Measurements from ENCODE around the gene HSPB6.
"Not testable (repeated sequence)": the region's sequence is repeated elsewhere in the genome, so short reads cannot be mapped to it uniquely, and the experiment has no call there.

HSPB6 gene

DNA sequence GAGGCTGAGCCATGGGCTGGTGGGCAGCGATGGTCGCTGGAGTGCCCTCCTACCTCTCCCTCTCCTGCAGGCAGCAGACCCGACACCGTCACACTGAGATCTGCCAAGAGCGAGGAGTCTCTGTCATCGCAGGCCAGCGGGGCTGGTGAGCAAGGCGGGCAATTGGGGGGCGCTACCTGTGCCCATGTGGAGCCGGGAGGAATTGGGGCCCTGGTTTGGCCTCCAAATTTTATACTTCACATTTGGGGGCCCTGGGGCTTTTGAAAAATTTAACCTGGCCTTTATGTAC is 28.5 kb upstream of the HSPB6 start:
- DNase-seq: no peak

DNA sequence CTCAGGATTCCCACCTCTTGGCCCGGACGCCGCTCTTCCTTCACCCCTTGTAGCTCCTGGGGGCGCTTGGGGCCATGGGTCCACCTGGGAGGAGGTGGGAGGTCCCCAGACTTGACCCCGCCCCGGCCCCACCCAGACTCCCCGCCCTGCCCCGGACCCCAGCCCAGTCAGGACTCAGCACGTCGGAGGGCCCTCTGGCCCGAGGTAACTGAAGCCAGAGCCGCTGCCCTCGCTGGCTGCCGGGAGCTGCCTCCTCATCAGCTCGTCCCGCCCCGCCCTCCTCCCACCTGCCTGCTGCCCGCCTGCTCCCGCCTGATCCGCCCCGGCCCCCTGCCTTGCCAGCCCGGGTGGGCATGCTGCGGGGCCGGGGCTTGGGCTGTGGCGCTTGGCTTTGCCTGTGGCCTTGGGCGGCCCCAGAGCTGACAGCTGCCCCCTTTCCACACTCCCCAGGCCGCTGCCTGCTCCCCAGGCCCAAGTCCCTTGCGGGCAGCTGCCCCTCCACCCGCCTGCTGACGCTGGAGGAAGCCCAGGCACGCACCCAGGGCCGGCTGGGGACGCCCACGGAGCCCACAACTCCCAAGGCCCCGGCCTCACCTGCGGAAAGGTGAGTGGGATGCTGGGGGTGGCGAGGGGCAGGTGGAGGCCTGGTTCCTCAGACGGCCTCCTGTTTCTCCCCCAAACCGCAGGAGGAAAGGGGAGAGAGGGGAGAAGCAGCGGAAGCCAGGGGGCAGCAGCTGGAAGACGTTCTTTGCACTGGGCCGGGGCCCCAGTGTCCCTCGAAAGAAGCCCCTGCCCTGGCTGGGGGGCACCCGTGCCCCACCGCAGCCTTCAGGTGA is 27.9 kb upstream of the HSPB6 start:
- no peak for DNase-seq

DNA sequence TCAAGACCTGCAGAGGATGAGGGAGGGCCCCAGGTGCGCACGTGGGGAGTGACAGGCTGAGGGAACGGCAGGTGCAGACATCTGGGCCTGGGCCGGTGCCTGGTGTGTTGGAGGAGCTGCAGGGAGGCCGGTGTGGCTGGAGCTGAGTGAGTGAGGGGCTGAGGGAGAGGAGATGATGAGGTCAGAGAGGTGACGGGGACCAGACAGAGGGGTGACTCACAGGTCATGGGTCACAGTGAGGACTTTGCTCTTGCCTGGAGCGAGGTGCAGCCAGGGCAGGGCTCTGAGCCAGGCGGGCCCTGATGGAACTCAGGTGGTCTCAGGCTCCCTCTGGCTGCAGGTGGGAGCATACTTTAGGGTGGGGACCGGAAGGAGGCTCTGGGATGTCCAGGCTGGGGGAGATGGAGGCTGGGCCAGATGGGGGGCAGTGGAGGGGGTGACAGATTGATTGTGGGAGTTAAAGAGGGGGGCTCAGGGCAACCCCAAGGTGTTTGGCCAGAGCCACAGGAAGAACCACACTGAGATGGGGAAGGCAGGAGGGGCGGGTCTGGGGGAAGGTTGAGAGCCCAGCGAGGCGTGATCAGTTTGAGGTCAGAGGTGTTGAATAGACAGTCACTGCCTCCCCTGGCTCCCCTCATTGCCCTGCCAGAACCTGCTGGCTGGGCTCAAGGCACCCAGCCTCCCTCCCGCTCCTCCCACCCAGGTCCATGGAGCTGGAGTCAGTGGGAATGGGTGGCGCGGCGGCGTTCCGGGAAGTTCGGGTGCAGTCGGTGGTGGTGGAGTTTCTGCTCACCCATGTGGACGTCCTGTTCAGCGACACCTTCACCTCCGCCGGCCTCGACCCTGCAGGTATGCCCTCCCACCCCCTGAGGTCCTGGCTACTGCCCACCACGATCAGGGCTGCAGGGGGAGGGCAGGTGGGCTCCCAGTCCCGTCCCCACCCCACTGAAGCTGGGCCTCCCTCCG is 26.9 kb upstream of the HSPB6 start:
- DNase-seq: no peak

DNA sequence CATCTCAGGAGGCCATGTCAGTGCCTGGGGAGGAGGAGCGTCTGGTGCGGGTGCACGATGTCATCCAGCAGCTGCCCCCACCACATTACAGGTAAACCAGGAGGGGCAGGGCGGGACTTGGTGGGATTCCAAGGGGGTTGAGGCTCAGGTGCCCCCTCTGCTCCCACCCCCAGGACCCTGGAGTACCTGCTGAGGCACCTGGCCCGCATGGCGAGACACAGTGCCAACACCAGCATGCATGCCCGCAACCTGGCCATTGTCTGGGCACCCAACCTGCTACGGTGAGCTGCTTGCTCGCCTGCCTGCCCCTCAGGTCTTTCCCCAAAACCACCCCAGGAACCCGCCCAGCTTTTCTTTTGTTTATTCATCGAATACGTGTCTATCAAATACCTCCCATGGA is 25.8 kb upstream of the HSPB6 start:
- DNase-seq: no peak

DNA sequence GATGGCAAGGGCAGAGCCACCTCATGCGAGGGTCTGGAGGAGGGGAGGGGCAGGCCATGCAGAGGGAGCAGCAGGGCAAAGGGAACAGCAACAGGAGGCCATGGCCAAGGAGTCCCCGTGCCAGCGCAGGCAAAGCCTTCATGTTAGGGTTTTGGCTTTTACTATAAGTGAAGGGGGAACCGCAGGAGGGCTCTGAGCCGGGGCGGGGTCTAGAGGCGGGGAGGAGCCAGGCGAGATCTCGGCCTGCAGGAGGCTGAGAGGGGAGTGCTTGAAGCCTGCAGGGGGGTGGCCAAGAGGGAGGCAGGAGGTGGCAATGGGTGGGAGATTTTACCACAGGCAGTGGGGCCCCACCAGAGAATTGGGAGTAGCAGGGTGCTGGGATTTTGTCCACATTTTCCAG is 24.8 kb upstream of the HSPB6 start:
- no peak for DNase-seq

DNA sequence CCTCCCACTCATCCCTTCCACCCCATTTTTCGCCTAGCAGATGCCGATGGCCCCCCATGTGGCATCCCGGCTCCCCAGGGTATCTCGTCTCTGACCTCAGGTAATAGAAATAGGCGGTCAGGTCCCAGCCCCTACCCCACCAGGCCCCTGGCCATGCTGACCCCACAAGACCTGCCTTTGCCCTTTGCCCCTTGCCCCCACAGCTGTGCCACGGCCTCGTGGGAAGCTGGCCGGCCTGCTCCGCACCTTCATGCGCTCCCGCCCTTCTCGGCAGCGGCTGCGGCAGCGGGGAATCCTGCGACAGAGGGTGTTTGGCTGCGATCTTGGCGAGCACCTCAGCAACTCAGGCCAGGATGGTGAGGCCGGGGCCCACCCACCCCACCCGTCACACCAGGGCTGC is 23.9 kb upstream of the HSPB6 start:
- DNase-seq: no peak

DNA sequence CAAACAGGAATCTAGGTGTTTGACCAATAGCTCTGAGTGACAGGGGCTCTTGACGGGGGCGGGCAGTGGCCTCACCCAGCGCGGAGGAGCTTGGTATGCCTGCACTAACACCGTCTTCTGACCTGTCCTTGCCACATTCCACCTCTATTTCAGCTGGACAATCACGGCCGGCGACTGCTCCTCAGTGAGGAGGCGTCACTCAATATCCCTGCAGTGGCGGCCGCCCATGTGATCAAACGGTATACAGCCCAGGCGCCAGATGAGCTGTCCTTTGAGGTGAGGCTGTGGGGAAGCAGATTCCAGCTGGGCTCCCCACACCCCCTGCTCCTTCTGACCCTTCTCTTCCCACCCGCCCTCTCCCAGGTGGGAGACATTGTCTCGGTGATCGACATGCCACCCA is 23.2 kb upstream of the HSPB6 start:
- no peak for DNase-seq

DNA sequence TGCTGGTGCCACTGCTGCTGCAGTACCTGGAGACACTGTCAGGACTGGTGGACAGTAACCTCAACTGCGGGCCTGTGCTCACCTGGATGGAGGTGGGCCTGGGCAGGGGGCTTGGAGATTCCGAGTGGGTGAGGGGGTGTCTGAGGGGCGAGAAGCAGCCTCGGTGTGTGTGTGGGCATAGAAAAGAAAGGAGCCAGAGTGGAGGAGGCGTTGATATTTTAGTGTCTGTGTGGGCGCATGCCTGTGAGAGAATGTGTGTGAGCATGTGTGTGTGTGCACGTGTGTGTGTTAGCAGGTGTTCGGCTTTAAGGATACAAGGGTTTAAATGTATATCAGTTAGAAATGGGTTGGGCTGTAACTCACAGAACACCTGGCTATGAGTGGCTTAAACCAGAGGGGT is 22.2 kb upstream of the HSPB6 start:
- DNase-seq: no peak

DNA sequence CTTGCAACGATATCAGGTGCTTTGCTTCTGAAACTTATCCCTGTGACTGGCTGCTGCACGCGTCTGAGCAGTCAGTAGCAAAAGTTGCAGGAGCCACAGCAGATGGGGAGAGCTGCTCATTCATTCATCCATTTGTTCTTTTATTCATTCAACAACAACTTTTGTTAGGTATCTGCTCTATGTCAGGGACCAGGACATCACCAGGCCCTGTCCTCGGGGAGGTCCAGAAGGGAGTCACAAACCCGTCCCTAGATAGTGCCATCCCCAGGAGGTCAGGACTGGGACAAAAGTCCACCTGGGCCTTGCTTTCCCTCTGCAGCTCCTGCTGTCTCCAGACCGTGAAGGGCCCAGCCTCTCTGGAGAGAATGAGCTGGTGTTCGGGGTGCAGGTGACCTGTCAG is 21.1 kb upstream of the HSPB6 start:
- no peak for DNase-seq

DNA sequence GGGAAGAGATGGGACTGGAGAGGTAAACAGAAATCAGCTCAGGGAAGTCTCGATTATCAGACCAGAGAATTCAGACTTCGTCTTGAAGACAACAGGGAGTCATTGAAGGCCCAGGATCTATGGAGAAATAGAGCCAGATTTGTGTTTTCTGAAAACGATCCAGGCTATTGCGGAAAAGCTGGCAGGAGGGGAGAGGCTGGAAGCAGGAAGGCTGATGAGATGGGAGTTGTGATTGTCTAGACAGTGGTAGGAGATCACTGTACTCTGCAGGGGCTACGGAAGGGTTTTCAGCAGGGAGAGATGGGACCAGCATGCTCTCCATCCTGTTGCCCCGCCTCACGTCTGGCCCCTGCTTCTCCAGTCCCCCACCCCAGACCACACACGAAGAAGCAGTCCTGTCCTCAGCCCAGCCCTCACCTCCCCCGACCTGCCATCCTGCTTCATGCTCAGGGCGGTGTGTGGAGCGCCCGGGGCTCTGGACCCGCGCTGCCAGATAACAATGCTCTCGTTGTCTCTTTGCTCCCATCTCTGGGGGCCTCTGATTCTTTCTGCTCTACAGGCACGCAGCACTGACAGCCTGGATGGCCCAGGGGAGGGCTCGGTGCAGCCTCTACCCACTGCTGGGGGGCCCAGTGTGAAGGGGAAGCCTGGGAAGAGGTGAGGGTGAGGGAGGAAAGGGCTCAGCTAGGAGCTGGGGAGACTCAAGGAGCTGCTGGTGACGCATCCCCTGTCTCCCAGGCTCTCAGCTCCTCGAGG is 20.4 kb upstream of the HSPB6 start:
- no peak for DNase-seq

DNA sequence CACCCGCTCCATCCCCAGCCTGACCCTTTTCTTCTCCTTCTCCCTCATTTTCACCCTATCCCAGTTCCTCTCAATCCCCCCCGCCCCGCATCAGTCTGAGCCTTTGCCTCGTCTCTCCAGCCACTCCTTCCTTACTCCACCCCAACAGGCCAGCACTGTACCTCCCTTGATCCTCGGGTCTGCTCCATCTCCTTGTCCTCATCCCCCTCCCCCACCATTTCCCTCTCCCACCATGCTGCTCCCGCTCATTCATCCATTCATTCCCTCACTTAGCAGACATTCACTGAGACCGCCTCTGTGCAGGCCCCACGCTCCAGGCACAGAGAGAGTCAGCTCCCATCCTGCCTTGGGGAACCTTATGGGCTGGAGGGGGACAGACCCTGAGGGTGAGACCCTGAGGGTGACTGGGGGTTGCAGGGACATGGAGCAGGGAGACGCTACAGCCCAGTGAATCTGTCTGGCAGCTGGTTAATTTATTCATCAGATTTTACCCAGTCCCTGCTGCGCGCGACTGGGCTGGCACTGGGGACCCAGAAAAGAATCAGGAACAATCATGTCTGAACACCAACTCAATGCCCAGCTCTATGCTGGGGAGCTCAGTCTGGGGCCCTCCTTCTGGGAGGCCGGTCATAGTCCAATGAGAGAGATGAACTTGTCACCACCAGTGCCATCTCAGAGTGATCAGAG is 19.4 kb upstream of the HSPB6 start:
- no peak for DNase-seq

DNA sequence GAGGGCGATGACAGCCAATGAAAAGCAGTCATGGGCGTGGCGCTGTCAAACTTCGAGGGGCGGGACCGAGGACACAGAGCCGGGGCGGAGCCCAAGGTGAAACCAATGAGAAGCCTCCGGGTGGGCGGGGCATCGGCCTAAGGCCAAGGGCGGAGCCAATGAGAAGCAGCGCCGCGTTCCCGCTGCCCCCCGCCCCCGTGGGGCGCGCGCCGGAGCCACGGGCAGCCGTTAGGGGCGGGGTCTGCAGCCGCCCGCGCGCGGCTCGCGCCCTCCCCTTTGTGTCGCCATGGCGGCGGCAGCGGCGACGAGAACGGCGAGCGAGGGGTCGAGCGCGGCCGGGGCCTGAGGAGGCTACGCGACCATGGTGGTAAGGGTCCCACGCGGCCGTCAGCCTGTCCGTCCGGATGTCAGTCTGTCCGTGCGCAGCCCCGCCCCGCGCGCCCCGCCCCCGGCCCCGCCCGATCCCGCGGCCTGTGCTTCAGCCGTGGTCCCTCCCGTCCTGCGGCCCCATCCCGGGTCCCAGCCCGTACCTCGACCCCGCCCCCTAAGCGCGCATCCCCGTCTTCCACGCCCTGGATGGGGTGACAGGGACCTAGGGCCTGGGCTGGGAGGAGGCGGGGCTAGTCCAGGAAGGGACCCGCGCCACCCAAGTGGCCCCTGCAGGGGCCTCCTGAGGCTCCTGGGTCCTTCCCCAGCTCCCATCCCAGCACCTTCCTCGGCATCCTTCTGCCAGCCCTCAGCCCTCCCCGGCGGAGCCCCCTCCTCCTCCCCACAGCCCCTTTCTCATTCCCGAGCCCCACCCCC is 18.7 kb upstream of the HSPB6 start, which contains the start of gene ARHGAP33:
ARHGAP33 (plus strand) TSS at position 267 of the 804 bp plus-strand sequence; CDS start at position 362, 95 bp downstream.
- DNase-seq: peak; percentile 99

DNA sequence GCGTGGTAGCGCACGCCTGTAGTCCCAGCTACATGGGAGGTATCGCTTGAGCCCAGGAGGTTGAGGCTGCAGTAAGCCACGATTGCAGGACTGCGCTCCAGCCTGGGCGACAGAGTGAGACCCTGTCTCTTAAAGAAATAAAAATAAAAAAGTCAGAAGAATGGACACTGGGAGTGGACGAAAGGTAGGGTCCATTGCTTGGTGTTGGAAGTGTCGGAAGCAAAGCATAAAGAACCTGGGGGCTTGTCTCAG is 18.1 kb upstream of the HSPB6 start:
- no peak for DNase-seq

DNA sequence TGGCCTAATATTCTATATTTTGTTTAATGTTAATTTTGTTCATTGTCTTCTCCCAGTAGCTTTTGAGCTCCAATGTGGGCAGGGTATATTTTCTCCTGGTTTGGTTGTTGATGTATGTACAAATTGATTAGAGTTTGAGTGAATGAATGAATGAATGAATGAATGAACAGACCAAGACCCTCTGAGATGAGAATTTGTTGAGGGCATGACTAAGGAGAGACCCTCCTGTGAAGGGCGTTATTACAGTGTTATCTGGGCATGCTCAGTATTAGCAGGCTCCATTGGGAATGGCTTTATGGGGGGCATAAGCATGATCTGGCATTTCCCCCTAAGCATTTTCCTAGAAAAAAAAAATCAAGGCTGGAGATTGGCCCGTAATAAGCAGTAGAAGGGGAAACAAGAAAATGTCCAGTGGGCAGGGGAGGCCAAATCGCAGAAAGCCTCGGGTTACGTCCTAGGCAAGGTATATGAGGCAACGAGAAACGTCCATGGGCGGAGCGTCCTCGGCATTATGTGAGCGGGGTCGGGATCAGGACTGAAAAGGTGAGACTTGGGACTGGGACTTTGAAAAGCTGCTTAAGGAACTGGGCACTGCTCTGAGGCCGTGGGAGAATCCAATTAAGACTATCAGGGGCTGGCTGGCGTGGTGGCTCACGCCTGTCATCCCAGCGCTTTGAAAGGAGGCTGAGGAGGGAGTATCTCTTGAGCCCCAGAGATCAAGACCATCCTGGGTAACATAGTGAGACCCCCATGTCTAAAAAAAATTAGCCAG is 17.6 kb upstream of the HSPB6 start:
- no peak for DNase-seq

DNA sequence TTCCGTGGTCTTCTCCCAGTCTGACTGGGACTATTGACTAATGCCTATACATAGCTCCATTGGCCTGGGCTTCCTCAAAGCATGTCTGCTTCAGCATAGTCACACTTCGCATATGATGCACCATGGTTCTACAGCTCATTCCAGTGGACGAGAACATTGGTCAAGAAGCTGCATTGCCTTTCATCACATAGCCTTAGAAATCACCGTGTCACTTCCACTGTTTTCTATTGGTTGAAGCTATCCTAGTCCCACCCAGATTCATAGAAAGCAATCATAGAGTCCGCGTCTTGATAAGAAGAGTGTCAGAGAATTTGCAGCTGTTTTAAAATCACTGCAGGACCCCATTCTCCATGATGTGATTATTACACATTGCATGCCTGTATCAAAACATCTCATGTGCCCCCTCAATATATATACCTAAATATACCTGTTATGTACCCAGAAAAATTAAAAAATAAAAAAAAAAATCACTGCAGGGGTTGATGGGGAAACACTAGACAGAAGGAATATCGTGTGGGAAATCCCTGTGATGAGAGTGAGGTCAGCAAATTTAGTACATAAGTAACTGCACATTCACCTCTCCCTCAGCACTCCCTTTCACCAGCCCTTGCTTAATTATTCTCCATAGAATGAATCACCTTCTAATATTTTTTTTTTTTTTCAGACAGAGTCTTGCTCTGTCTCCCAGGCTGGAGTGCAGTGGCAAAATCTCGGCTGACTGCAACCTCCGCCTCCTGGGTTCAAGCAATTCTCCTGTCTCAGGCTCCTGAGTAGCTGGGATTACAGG is 16.4 kb upstream of the HSPB6 start:
- no peak for DNase-seq

DNA sequence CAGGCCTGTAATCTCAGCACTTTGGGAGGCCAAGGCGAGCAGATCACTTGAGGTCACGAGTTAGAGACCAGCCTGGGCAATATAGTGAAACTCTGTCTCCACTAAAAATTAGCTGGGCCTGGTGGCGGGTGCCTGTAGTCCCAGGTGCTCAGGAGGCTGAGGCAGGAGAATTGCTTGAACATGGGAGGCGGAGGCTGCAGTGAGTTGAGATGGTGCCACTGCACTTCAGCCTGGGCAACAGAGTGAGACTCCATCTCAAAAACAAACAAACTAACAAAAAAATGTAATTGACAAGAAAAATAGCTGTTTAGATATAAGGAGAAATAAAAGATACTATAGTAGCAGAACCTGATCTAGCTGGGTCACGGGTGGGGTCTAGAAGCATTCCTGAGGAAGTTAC is 15.5 kb upstream of the HSPB6 start:
- not testable (repeated sequence) for DNase-seq

DNA sequence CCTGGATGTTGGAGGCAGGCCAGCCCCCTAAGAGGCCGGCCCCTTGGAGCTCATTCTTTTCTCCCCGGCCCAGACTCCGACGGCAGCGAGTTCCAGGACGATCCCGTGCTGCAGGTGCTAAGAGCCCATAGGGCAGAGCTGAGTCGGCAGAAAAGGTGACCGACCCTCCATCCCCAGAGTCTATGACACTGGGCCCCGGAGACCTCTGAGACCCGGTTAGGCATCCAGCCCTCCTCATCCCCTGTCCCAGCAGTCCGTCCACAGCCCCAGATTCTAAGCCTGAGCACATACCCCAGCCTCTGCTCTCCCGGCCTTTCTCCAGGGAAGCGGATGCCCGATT is 11.2 kb upstream of the HSPB6 start:
- DNase-seq: no peak

DNA sequence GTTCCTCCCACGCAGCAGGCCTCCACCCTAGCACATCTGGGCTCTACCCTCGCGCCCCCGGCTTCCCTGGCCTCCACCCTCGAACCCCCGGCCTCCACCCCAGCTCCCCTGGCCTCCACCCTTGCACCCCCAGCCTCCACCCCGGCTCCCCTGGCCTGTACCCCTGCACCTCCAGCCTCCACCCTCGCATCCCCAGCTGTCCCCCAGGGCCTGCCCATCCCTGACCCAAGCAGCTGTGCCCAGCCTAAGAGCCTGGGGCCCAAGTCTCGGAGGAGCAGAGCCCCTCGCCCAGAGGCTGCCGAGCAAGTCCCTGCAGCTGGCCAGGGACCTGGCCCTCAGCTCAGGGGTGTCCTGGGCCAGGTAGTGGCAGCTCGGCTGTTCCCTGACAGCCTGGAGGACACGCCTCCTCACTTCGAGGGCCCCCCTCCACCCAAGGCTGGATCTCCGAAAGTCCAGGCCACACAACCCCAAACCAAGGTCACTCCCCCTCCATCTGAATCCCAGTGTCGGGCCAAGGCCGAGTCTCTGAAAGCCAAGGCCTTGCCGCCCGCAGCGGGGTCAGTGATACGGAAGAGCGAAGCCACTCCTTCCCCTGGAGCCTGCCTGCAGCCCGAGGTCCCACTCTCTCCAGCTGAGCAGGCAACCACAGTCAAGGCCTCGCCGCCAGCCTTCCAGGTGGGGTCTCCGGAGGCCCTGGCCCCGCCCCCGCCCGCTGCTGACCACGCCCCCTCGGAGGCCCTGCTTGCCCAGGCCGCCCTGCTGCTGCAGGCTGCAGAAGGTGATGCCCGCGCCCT is 10.7 kb upstream of the HSPB6 start:
- no peak for DNase-seq

DNA sequence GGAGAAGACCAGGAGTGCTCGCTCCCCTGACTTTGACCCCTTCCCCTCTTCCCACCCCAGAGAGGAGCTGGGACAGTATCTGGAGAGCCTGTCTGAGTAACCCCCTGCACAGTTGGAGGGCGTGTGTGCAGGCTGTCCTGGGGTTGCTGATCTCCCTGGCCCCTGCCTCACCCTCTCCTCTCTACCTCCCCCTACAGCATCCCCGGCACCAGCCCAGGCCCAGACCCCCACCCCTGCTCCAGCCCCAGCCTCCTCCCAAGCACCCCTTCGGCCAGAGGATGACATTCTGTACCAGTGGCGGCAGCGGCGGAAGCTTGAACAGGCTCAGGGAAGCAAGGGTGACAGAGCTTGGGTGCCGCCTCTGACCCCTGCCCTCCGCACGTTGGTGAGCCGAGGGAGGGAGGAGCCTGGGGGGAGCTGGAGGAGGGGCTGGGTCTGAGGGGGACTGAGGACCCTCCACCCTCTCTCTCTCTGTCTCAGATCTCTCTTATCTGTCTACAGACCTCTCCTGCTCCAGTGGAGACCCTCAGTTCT is 9.8 kb upstream of the HSPB6 start:
- DNase-seq: no peak

Measured in activated CD8-positive, alpha-beta memory T cell treated with anti-CD3 and anti-CD28 coated beads, Interleukin-2, amount 50 U/mL, for 4 hours (primary cell).